Measurements from ENCODE around the gene SLC24A4. TPM values are rescaled to one million over a fixed set of nuclear protein-coding genes. Genes with fewer than 3 reads are reported as not detected.

The SLC24A4 gene
- total and polyA plus RNA-seq, 2 of the 4 experiments (the other 2 are of a cell fraction) = not detected

- TF ChIP-seq SMC3 (IDR thresholded peaks at IDR 0.05; ENCODE audit: low read depth, low read length) = no peak
Observed at GRCh38 chr14:92515546-92516343, 192.8 kb downstream of the SLC24A4 start (continued).

GRCh38 chr14:92516344-92516965 lies 193.5 kb downstream of the SLC24A4 start:
- ChIA-PET CTCF (no interaction called here), POLR2A (ENCODE audit: unreplicated experiment) (no interaction called here)
- dilution Hi-C loops (cut with HindIII; ENCODE audit: low sequenced_read_pairs, unreplicated experiment) (no loop called here), in situ Hi-C loops (cut with MboI; ENCODE audit: low sequenced_read_pairs) (no loop called here), intact Hi-C loops (cut with micrococcal nuclease) (loop anchor here (10.0 kb wide), 1 partner anchor 128 kb away; no protein-coding TSS in a partner anchor)
- ATAC-seq (ENCODE audit: low read depth) = no peak
- Histone ChIP-seq H3K4ac (ENCODE audit: low read depth, low read length) (no peak overlapping the region; the same call in 1 of the 2 replicates), H4K8ac (ENCODE audit: low read depth in 2 of 2, low read length in 2 of 2) (no peak overlapping the region), H2AFZ (replicated peaks; ENCODE audit: low read length, poor library complexity) (no peak overlapping the region), H2AK9ac (replicated peaks; ENCODE audit: low read depth, low read length, poor library complexity) (peak overlapping the region; percentile 55), H2AK5ac (ENCODE audit: low read depth, low read length) (no peak overlapping the region), H3K4me1 (ENCODE audit: control insufficient read depth, insufficient read depth, low read length) (peaks cover 7% of the 10 kb centered on the region; the same call in 1 of the 2 replicates), H3K4me2 (ENCODE audit: low read depth, low read length) (no peak overlapping the region), H2BK15ac (ENCODE audit: low read depth, low read length) (no peak overlapping the region), H3K18ac (ENCODE audit: low read depth, low read length) (no peak overlapping the region), H3K79me1 (ENCODE audit: low read depth in 1 of 2, low read length in 2 of 2) (peaks cover 31 to 81% of the 10 kb centered on the region in 2 experiments), H3K4me3 (ENCODE audit: insufficient read depth, low read depth, low read length) (no peak overlapping the region), H2BK20ac (ENCODE audit: low read depth, low read length) (no peak overlapping the region), H3K56ac (ENCODE audit: extremely low read depth, insufficient read depth, low read length) (no peak overlapping the region), H3K27me3 (ENCODE audit: control insufficient read depth, insufficient read depth, low read length) (no peaks in the 10 kb centered on the region), H2BK120ac (ENCODE audit: low read depth, low read length) (no peak overlapping the region), H3K36me3 (ENCODE audit: control insufficient read depth, insufficient read depth, low read length) (no peaks in the 10 kb centered on the region), H4K91ac (ENCODE audit: insufficient read depth, low read depth, low read length) (no peak overlapping the region), H3K27ac (ENCODE audit: insufficient read depth, low read length) (no peak overlapping the region), H3K9me1 (ENCODE audit: insufficient read depth, low read length) (peaks cover 7% of the 10 kb centered on the region; the same call in 1 of the 2 replicates), H4K20me1 (ENCODE audit: insufficient read depth, low read length) (peaks cover 16% of the 10 kb centered on the region), H3K9ac (ENCODE audit: low read depth, low read length) (no peak overlapping the region), H4K5ac (ENCODE audit: low read depth, low read length) (no peak overlapping the region), H3K9me3 (ENCODE audit: control insufficient read depth, insufficient read depth, low read length) (no peaks in the 10 kb centered on the region), H3K14ac (replicated peaks; ENCODE audit: low read depth, low read length) (no peak overlapping the region), H2BK5ac (ENCODE audit: low read depth, low read length, poor library complexity, severe bottlenecking) (no peak overlapping the region), H3K23ac (ENCODE audit: low read depth, low read length) (no peak overlapping the region)
- no CpG with 5 or more reads among the region's 4 CpGs for WGBS, 2 experiments (ENCODE audit: extremely low coverage in 2 of 2, insufficient read length in 1 of 2)
- no TSS peak for BruUV-seq (replicated peaks)
- no peak for DNase-seq
- TF ChIP-seq POLR2A (IDR thresholded peaks at IDR 0.05; ENCODE audit: low read depth, low read length) (no peak), CTCF (conservative IDR thresholded peaks at IDR 0.05; ENCODE audit: low read depth, low read length) (no peak), MAZ (IDR thresholded peaks at IDR 0.05; ENCODE audit: borderline replicate concordance, low read depth, low read length) (no peak), BHLHE40 (IDR thresholded peaks at IDR 0.05; ENCODE audit: low read depth, low read length) (no peak), RFX5 (IDR thresholded peaks at IDR 0.05; ENCODE audit: low read depth, low read length) (no peak), NFE2L2 (IDR thresholded peaks at IDR 0.05; ENCODE audit: low read depth, low read length) (no peak), CHD1 (IDR thresholded peaks at IDR 0.05; ENCODE audit: low read depth, low read length) (no peak), ELK1 (IDR thresholded peaks at IDR 0.05; ENCODE audit: borderline replicate concordance, low read depth, low read length) (no peak), USF2 (IDR thresholded peaks at IDR 0.05; ENCODE audit: low read depth, low read length) (no peak), MAFK (IDR thresholded peaks at IDR 0.05; ENCODE audit: low read depth, low read length) (no peak), SMC3 (IDR thresholded peaks at IDR 0.05; ENCODE audit: low read depth, low read length) (no peak), FOS (IDR thresholded peaks at IDR 0.05; ENCODE audit: low read depth, low read length) (no peak)

All from IMR-90 (cell line).